GM21825 (cell line): ENCODE results near the gene NOX3.

ENCODE experiments used
- ATAC-seq: cut with Tn5 transposase; IDR thresholded peaks from one replicate; pipeline ENCODE4 v1.9.1; 2021; ENCODE audit warnings: mild to moderate bottlenecking, moderate library complexity; ENCODE audit not compliant: unreplicated experiment

Gene NOX3

GRCh38 chr6:155404937-155405336, 50.7 kb downstream of the NOX3 start:
- no peak for ATAC-seq

GRCh38 chr6:155402656-155403304, 52.9 kb downstream of the NOX3 start:
- no peak for ATAC-seq

GRCh38 chr6:155400654-155400965, 55.0 kb downstream of the NOX3 start:
- no peak for ATAC-seq

- ATAC-seq: no peak
Observed at GRCh38 chr6:155399745-155400653, 55.6 kb downstream of the NOX3 start.

- no peak for ATAC-seq
Observed at GRCh38 chr6:155399062-155399744, 56.4 kb downstream of the NOX3 start.

GRCh38 chr6:155398701-155399061, 57.0 kb downstream of the NOX3 start:
- ATAC-seq: no peak

- ATAC-seq: no peak
Observed at GRCh38 chr6:155398221-155398620, 57.4 kb downstream of the NOX3 start.

- ATAC-seq: no peak
Observed at GRCh38 chr6:155397172-155397705, 58.4 kb downstream of the NOX3 start.

GRCh38 chr6:155396605-155397004, 59.0 kb downstream of the NOX3 start:
- no peak for ATAC-seq

GRCh38 chr6:155395339-155395738, 60.3 kb downstream of the NOX3 start:
- no peak for ATAC-seq

- ATAC-seq: no peak
Observed at GRCh38 chr6:155389130-155389529, 66.5 kb downstream of the NOX3 start.

GRCh38 chr6:155388591-155388990, 67.0 kb downstream of the NOX3 start:
- ATAC-seq: no peak

GRCh38 chr6:155387481-155387880, 68.2 kb downstream of the NOX3 start:
- no peak for ATAC-seq

- no peak for ATAC-seq
Observed at GRCh38 chr6:155384321-155384952, 71.2 kb downstream of the NOX3 start.

- no peak for ATAC-seq
Observed at GRCh38 chr6:155383913-155384312, 71.7 kb downstream of the NOX3 start.

GRCh38 chr6:155382338-155382685, 73.3 kb downstream of the NOX3 start:
- ATAC-seq: no peak

- ATAC-seq: no peak
Observed at GRCh38 chr6:155381673-155382337, 73.8 kb downstream of the NOX3 start.

- ATAC-seq: no peak
Observed at GRCh38 chr6:155380666-155381332, 74.8 kb downstream of the NOX3 start.

GRCh38 chr6:155378724-155379123, 76.9 kb downstream of the NOX3 start:
- ATAC-seq: no peak

- ATAC-seq: no peak
Observed at GRCh38 chr6:155378276-155378675, 77.4 kb downstream of the NOX3 start.
